Transverse colon (tissue), 3 donors: ENCODE measurements around the gene ADAMTS14.

Experiments
- CTCF ChIP-seq, 5 experiments: fragments of 200-600 bp in 3 of 5; fragments of 450-650 bp in 2 of 5; sonication (generic) in 3 of 5; IDR thresholded peaks; 1 replicate in 2 of 5; 2 replicates in 3 of 5; pipeline ENCODE4 v1.5.1; 2016 to 2017; ENCODE audit warnings: antibody characterized with exemption in 5 of 5, inconsistent platforms in 3 of 5, mild to moderate bottlenecking in 2 of 5, moderate library complexity in 1 of 5
- POLR2A ChIP-seq: fragments of 450-650 bp; IDR thresholded peaks from one replicate; pipeline ENCODE4 v1.6.1; 2016; ENCODE audit warnings: antibody characterized with exemption, mild to moderate bottlenecking, moderate library complexity

- no peak for TF ChIP-seq CTCF (IDR thresholded peaks at IDR 0.05)
- no peak for TF ChIP-seq POLR2A
These were observed 22.2 kb upstream of the ADAMTS14 start for GRCh38 chr10:70650104-70650503.
